Nephron (organoid): ENCODE measurements around the gene MS4A18.
"Not testable (repeated sequence)": the region's sequence is repeated elsewhere in the genome, so short reads cannot be mapped to it uniquely, and the experiment has no call there.

ENCODE experiments used
- H3K27ac Mint-ChIP-seq, 3 experiments: 2 replicates each; pipeline ENCODE4 v1.8.0; 2020; ENCODE audit warnings: mixed read lengths in 3 of 3, mild to moderate bottlenecking in 2 of 3, moderate library complexity in 1 of 3
- H3K27me3 Mint-ChIP-seq: 2 replicates; pipeline ENCODE4 v1.8.0; 2021; ENCODE audit warnings: low read depth, mild to moderate bottlenecking, moderate library complexity, mixed read lengths
- H3K36me3 Mint-ChIP-seq: 2 replicates; pipeline ENCODE4 v1.8.0; 2020; ENCODE audit warnings: low read depth, mixed read lengths
- H3K4me1 Mint-ChIP-seq: 2 replicates; pipeline ENCODE4 v1.8.0; 2020; ENCODE audit warnings: mixed read lengths
- H3K4me3 Mint-ChIP-seq, 3 experiments: 2 replicates each; pipeline ENCODE4 v1.8.0; 2020; ENCODE audit warnings: mild to moderate bottlenecking in 3 of 3, mixed read lengths in 3 of 3, moderate library complexity in 2 of 3
- H3K9me3 Mint-ChIP-seq: 2 replicates; pipeline ENCODE4 v1.8.0; 2020; ENCODE audit warnings: mixed read lengths
- TF ChIP-seq, protein P1 (sequence below), 3 experiments: fragments of 200-600 bp; sonication (generic); IDR thresholded peaks; one replicate each; pipeline ENCODE4 v1.5.0; 2021; ENCODE audit warnings: antibody characterized with exemption in 3 of 3; ENCODE audit not compliant: unreplicated experiment in 3 of 3

Gene MS4A18

DNA sequence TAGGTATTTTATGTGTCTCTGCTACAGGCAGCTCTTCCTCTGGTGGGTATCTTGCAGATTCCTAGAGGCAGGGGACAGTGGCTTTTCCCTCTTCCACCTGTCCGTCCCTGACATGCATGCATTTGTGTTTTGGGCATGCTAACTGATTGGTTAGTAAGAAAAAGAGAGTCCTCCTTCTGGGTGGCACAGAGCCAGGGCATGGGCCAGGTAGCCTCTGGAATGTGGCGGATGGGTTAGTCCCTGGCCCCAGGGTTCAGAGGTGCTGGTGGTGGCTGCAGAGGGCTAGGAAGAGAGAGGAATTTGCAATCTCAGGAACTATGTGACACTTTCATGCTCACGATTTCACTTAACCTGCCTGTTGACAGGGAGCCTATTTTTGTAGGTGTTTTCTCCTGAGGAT, 26.4 kb downstream of the MS4A18 start:
- TF ChIP-seq, protein P1, sequence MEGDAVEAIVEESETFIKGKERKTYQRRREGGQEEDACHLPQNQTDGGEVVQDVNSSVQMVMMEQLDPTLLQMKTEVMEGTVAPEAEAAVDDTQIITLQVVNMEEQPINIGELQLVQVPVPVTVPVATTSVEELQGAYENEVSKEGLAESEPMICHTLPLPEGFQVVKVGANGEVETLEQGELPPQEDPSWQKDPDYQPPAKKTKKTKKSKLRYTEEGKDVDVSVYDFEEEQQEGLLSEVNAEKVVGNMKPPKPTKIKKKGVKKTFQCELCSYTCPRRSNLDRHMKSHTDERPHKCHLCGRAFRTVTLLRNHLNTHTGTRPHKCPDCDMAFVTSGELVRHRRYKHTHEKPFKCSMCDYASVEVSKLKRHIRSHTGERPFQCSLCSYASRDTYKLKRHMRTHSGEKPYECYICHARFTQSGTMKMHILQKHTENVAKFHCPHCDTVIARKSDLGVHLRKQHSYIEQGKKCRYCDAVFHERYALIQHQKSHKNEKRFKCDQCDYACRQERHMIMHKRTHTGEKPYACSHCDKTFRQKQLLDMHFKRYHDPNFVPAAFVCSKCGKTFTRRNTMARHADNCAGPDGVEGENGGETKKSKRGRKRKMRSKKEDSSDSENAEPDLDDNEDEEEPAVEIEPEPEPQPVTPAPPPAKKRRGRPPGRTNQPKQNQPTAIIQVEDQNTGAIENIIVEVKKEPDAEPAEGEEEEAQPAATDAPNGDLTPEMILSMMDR (IDR thresholded peaks at IDR 0.05; ENCODE audit: unreplicated experiment in 3 of 3): no peak
- peaks cover 39% of the 10 kb centered on the region for H3K27me3 Mint-ChIP-seq
- peaks cover 2% of the 10 kb centered on the region for H3K9me3 Mint-ChIP-seq
- no peak overlapping the region for H3K27ac Mint-ChIP-seq
- no peaks in the 10 kb centered on the region for H3K36me3 Mint-ChIP-seq
- H3K4me1 Mint-ChIP-seq: peaks cover 4% of the 10 kb centered on the region
- H3K4me3 Mint-ChIP-seq: no peak overlapping the region

DNA sequence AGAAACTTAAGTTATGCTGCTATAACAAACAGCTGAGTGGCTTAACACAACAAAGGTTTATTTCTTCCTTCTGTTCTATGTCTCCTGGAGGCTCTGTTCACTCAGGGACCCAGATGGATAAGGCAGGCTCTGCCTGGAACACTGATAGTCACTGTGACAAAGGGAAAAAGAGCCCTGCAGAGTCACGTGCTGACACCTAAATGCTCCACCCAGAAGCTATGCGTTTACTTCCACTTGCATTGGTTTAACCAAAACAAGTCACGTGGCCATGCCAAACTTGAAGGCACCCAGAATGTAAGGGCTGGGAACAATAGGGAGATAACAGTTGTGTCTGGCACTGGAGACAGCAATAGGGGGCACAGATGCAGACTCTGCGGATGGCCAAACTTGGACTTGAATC, 28.8 kb downstream of the MS4A18 start:
- H3K4me3 Mint-ChIP-seq: no peak overlapping the region
- peaks cover 34% of the 10 kb centered on the region for H3K27me3 Mint-ChIP-seq
- no peaks in the 10 kb centered on the region for H3K9me3 Mint-ChIP-seq
- H3K36me3 Mint-ChIP-seq: no peaks in the 10 kb centered on the region
- peaks cover 5% of the 10 kb centered on the region for H3K4me1 Mint-ChIP-seq
- TF ChIP-seq, protein P1 (IDR thresholded peaks at IDR 0.05; ENCODE audit: unreplicated experiment in 3 of 3): no peak
- H3K27ac Mint-ChIP-seq: no peak overlapping the region

DNA sequence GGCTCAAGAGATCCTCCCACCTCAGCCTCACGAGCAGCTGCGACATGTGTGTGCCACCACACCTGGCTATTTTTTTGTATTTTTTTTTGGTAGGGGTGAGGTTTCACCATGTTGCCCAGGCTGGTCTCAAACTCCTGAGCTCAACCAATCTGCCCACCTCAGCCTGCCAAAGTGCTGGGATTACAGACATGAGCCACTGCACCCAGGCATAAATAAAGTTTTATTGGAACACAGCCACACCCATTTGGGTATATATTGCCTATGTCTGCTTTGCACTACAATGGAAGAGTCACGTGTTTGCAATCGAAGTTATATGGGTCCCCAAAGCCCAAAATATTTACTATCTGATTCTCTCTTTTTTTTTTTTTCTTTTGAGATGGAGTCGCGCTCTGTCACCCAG, 30.4 kb downstream of the MS4A18 start:
- no peak overlapping the region for H3K27ac Mint-ChIP-seq
- no peaks in the 10 kb centered on the region for H3K9me3 Mint-ChIP-seq

DNA sequence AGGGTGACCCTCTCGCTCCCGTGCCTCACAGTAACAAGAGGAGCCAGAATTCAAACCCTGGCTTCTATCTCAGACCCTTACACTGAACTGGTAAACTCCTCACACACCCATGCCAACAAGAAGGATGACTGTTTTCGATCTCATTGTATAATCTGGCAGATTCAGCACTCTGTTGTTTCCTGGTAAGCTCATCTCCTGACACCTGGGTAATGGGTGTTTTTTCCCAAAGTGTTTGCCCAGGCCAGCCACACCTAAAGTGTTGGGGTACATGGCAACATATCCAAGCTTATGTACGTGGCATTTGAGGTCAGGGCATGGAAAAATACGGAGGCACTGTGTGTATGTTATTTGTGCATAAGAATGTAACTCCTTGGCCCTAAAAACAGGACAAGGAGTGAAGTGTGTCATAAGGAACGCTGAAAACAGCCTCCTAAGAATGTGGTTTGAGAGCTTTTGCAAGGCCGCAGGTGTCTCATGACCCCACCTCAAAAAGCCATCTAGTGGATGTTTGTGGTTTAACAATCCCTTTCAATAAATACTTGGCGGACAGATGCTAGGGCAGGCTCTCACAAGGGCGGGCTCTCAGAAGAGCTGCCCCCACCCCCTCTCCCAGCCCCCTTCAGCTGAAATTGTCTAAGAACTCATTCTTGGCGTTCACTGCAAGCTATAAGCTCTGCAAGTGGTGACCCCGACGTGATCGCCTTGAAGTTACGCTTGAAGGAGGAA, 31.9 kb downstream of the MS4A18 start, which contains the start of gene MS4A15:
Gene MS4A15 (plus strand): TSS at position 561 of the 726 bp plus-strand sequence. CDS start 6,867 bp downstream, outside the sequence.
- H3K9me3 Mint-ChIP-seq: no peaks in the 10 kb centered on the region
- TF ChIP-seq, protein P1 (IDR thresholded peaks at IDR 0.05; ENCODE audit: unreplicated experiment in 3 of 3): peak in 2 of 3 experiments; percentile 13 to 33
- H3K4me1 Mint-ChIP-seq: peaks cover 35% of the 10 kb centered on the region
- H3K27me3 Mint-ChIP-seq: peaks cover 20% of the 10 kb centered on the region
- H3K4me3 Mint-ChIP-seq: no peak within 1 kb of the TSS
- H3K36me3 Mint-ChIP-seq: no peaks in the 10 kb centered on the region
- no peak within 1 kb of the TSS for H3K27ac Mint-ChIP-seq

More for the DNA sequence above, 30.4 kb downstream of the MS4A18 start:
- Mint-ChIP-seq H3K4me3 (no peak overlapping the region), H3K36me3 (no peaks in the 10 kb centered on the region), H3K4me1 (peaks cover 21% of the 10 kb centered on the region), H3K27me3 (peaks cover 29% of the 10 kb centered on the region)
- TF ChIP-seq, protein P1 (IDR thresholded peaks at IDR 0.05; ENCODE audit: unreplicated experiment in 3 of 3): no peak

DNA sequence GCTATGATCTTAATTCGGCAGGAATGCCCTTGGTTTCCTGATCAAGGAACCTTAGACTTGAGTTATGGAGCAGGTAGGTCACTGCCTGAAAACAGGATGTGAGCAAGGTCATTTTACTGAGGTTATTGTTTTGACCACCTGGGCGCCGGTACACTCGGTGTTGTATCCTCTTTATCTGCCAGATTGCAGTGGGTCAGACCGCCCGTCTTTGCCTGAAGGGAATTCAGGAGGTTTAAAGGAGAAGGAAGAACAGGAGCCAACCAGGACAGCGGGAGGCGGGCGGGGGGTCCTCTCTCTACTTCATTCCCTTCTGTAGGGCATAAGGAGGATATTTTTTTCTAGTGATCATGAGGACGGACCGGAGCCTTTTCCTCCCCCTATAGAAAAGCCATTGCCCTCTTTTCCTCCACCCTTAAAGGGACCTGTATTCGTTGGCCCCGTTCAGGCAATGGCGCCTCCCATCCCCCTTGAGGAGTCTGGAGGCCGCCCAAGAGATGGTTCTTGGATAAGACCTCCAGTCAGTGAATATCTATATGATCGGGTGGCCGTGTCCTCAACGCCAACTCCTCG, 32.8 kb downstream of the MS4A18 start:
- Mint-ChIP-seq H3K27ac (no peak overlapping the region), H3K36me3 (no peaks in the 10 kb centered on the region), H3K4me1 (peaks cover 44% of the 10 kb centered on the region), H3K4me3 (no peak overlapping the region), H3K9me3 (no peaks in the 10 kb centered on the region), H3K27me3 (peaks cover 16% of the 10 kb centered on the region)
- TF ChIP-seq, protein P1 (IDR thresholded peaks at IDR 0.05; ENCODE audit: unreplicated experiment in 3 of 3): no peak

DNA sequence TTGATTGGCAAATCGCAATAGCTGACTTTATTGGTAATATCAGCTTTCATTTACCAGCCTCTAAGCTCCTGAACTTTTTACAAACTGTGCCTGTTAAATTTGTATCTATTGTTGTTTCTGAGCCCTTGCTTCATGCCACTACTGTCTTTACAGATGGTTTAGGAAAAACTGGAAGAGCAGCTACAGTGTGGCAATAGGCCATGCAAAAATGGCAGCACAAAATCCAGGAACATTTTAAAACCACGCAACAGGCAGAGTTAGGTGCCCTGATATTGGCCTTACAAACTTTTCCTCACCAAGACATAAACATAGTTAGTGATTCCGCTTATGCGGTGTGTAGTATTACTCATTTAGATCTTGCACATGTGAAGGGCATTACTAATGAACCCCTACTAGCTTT, 34.2 kb downstream of the MS4A18 start:
- peak overlapping the region in 2 of 3 experiments; percentile 4 to 7 for H3K27ac Mint-ChIP-seq
- H3K4me3 Mint-ChIP-seq, H3K36me3 Mint-ChIP-seq: not testable (repeated sequence)

DNA sequence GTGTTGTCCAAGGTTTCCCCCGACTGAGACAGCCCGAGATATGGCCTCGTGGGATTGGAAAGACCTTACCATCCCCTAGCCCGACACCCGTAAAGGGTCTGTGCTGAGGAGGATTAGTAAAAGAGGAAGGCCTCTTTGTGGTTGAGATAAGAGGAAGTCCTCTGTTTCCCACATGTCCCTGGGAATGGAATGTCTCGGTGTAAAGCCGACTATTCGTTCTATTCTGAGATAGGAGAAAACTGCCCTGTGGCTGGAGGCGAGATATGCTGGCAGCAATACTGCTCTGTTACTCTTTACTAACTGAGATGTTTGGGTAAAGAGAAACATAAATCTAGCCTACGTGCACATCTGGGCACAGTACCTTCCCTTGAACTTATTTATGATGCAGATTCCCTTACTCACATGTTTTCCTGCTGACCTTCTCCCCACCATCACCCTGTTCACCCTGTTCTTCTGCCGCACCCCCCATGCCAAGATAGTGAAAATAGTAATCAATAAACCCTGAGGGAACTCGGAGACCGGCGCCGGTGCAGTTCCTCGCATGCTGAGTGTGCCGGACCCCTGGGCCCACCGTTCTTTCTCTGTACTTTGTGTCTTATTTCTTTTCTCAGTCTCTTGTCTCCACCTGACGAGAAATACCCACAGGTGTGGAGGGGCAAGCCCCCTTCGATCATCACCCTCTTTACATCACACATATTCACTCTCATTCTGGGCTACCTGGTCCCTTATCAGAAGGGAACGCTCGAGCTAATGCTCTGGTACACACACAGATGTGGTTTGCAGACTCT, 35.1 kb downstream of the MS4A18 start:
- Mint-ChIP-seq H3K27ac (peak overlapping the region in 2 of 3 experiments; percentile 2 to 47), H3K4me1 (peaks cover 61% of the 10 kb centered on the region)
- H3K36me3 Mint-ChIP-seq, H3K4me3 Mint-ChIP-seq, H3K9me3 Mint-ChIP-seq, H3K27me3 Mint-ChIP-seq: not testable (repeated sequence)

More for the DNA sequence above, 34.2 kb downstream of the MS4A18 start:
- H3K4me1 Mint-ChIP-seq: peaks cover 53% of the 10 kb centered on the region
- not testable (repeated sequence) for H3K27me3 Mint-ChIP-seq, H3K9me3 Mint-ChIP-seq
